ENCODE data around the gene FLRT1.

Gene FLRT1

GRCh38 chr11:64023712-64024710 lies 11.7 kb upstream of the FLRT1 start:
- no peak for TF ChIP-seq CTCF (IDR thresholded peaks at IDR 0.05; ENCODE audit: low read depth, low read length)
- Histone ChIP-seq H3K36me3 (no peaks in the 10 kb centered on the region), H3K27ac (no peak overlapping the region), H3K4me3 (ENCODE audit: low read depth, low read length) (no peak overlapping the region), H3K9me3 (ENCODE audit: severe bottlenecking) (no peaks in the 10 kb centered on the region), H3K27me3 (ENCODE audit: insufficient read depth, low read depth, severe bottlenecking) (no peaks in the 10 kb centered on the region)
- no peak for DNase-seq

GRCh38 chr11:64025205-64025604 lies 10.5 kb upstream of the FLRT1 start:
- Histone ChIP-seq H3K9me3 (ENCODE audit: severe bottlenecking) (no peaks in the 10 kb centered on the region), H3K4me3 (ENCODE audit: low read depth, low read length) (no peak overlapping the region), H3K36me3 (no peaks in the 10 kb centered on the region), H3K27me3 (ENCODE audit: insufficient read depth, low read depth, severe bottlenecking) (no peaks in the 10 kb centered on the region), H3K27ac (no peak overlapping the region)
- TF ChIP-seq CTCF (IDR thresholded peaks at IDR 0.05; ENCODE audit: low read depth, low read length): no peak
- DNase-seq: no peak

- no peak for TF ChIP-seq CTCF (IDR thresholded peaks at IDR 0.05; ENCODE audit: low read depth, low read length)
- no peak for DNase-seq
- Histone ChIP-seq H3K27me3 (ENCODE audit: insufficient read depth, low read depth, severe bottlenecking) (no peaks in the 10 kb centered on the region), H3K36me3 (no peaks in the 10 kb centered on the region), H3K9me3 (ENCODE audit: severe bottlenecking) (no peaks in the 10 kb centered on the region), H3K4me3 (ENCODE audit: low read depth, low read length) (no peak overlapping the region), H3K27ac (no peak overlapping the region)
Measured at GRCh38 chr11:64026575-64027205, 9.0 kb upstream of the FLRT1 start.

- DNase-seq: no peak
- no peaks in the 10 kb centered on the region for H3K36me3 ChIP-seq
- no peaks in the 10 kb centered on the region for H3K9me3 ChIP-seq (ENCODE audit: severe bottlenecking)
- no peak overlapping the region for H3K4me3 ChIP-seq (ENCODE audit: low read depth, low read length)
- H3K27me3 ChIP-seq (ENCODE audit: insufficient read depth, low read depth, severe bottlenecking): no peaks in the 10 kb centered on the region
- TF ChIP-seq CTCF (IDR thresholded peaks at IDR 0.05; ENCODE audit: low read depth, low read length): no peak
- no peak overlapping the region for H3K27ac ChIP-seq
Measured at GRCh38 chr11:64027651-64028397, 7.9 kb upstream of the FLRT1 start.

- H3K27ac ChIP-seq: no peak overlapping the region
- H3K9me3 ChIP-seq (ENCODE audit: severe bottlenecking): no peaks in the 10 kb centered on the region
- H3K4me3 ChIP-seq (ENCODE audit: low read depth, low read length): no peak overlapping the region
- peak; percentile 72 for DNase-seq
- TF ChIP-seq CTCF (IDR thresholded peaks at IDR 0.05; ENCODE audit: low read depth, low read length): no peak
- no peaks in the 10 kb centered on the region for H3K27me3 ChIP-seq (ENCODE audit: insufficient read depth, low read depth, severe bottlenecking)
- H3K36me3 ChIP-seq: no peaks in the 10 kb centered on the region
Measured at GRCh38 chr11:64028398-64029115, 7.2 kb upstream of the FLRT1 start.
